B cell (primary cell): Measurements from ENCODE around the gene NEK6. TPM values are rescaled to one million over a fixed set of nuclear protein-coding genes. Genes with fewer than 3 reads are reported as not detected.

Experiments used
- ATAC-seq: fragments of 200-7000 bp; cut with Tn5 transposase; one replicate; pipeline ENCODE4 v1.10.0; 2021; ENCODE audit warnings: low read depth, mild to moderate bottlenecking, moderate number of reproducible peaks, moderate library complexity
- CTCF ChIA-PET: fragments of 350-600 bp; sonication (Branson Sonifier 250); formaldehyde crosslinking; loops from one replicate; lab custom pipeline; 2021; ENCODE audit warnings: antibody characterized with exemption, inconsistent platforms; lab: Charles Lee
- POLR2A ChIA-PET: fragments of 350-600 bp; sonication (Branson Sonifier 250); formaldehyde crosslinking; loops from one replicate; lab custom pipeline; 2021; ENCODE audit warnings: antibody characterized with exemption; lab: Charles Lee
- DNase-seq: peaks from one replicate; pipeline ENCODE4 v3.0.0; 2013
- H2AFZ ChIP-seq: 2 replicates; pipeline ENCODE4 v1.6.1; 2012; ENCODE audit warnings: mild to moderate bottlenecking, low read depth, low read length; ENCODE audit not compliant: insufficient read depth, poor library complexity, severe bottlenecking
- H3K27ac ChIP-seq, 2 donors: 1 replicate in 1 of 2; 2 replicates in 1 of 2; pipeline ENCODE4 v1.5.1; 2012 to 2013; ENCODE audit warnings: low read length in 2 of 2, mild to moderate bottlenecking in 2 of 2, moderate library complexity in 1 of 2
- H3K27me3 ChIP-seq, 4 experiments: fragments of 200-600 bp in 1 of 4; sonication (generic) in 1 of 4; replicated peaks in 1 of 4; 1 replicate in 2 of 4; 2 replicates in 2 of 4; pipeline versions ENCODE4 v1.6.1 to v1.7.0; 2013 to 2016; ENCODE audit warnings: low read length in 3 of 4, mild to moderate bottlenecking in 2 of 4, mixed read lengths in 1 of 4, moderate library complexity in 1 of 4; ENCODE audit not compliant: insufficient read depth in 4 of 4, control insufficient read depth in 3 of 4; ENCODE audit errors: control extremely low read depth in 1 of 4
- H3K36me3 ChIP-seq, 2 experiments: replicated peaks in 1 of 2; 1 replicate in 1 of 2; 2 replicates in 1 of 2; pipeline versions ENCODE4 v1.6.1 to v1.7.1; 2013; ENCODE audit warnings: low read length in 1 of 2; ENCODE audit not compliant: insufficient read depth in 2 of 2, control insufficient read depth in 1 of 2; ENCODE audit errors: control extremely low read depth in 1 of 2, extremely low read depth in 1 of 2
- H3K4me1 ChIP-seq, 2 donors: fragments of 200-600 bp in 1 of 2; sonication (generic) in 1 of 2; 1 replicate in 1 of 2; 2 replicates in 1 of 2; pipeline versions ENCODE4 v1.5.1 to v1.6.1; 2013 to 2017; ENCODE audit warnings: low read length in 2 of 2; ENCODE audit not compliant: control insufficient read depth in 2 of 2, insufficient read depth in 2 of 2
- H3K4me2 ChIP-seq: replicated peaks from 2 replicates; pipeline ENCODE3; 2012; ENCODE audit warnings: mild to moderate bottlenecking, low read depth, low read length; ENCODE audit not compliant: poor library complexity, severe bottlenecking
- H3K4me3 ChIP-seq, 5 experiments: fragments of 200-600 bp in 1 of 5; sonication (generic) in 1 of 5; 1 replicate in 3 of 5; 2 replicates in 2 of 5; pipeline versions ENCODE4 v1.5.1 to v1.7.0; 2011 to 2016; ENCODE audit warnings: low read length in 4 of 5, mild to moderate bottlenecking in 4 of 5, low read depth in 2 of 5, control low read depth in 1 of 5, moderate library complexity in 1 of 5; ENCODE audit not compliant: insufficient read depth in 1 of 5; ENCODE audit errors: control extremely low read depth in 1 of 5, extremely low read depth in 1 of 5
- H3K79me2 ChIP-seq: fragments of 200-600 bp; sonication (generic); one replicate; pipeline ENCODE4 v1.6.0; 2016; ENCODE audit warnings: low read length; ENCODE audit not compliant: control insufficient read depth, insufficient read depth
- H3K9ac ChIP-seq: fragments of 200-600 bp; sonication (generic); 2 replicates; pipeline ENCODE4 v1.6.1; 2017; ENCODE audit warnings: mild to moderate bottlenecking, low read length, moderate library complexity
- H3K9me3 ChIP-seq, 3 donors: one replicate each; pipeline versions ENCODE4 v1.6.1 to v1.7.1; 2013; ENCODE audit warnings: low read length in 2 of 3; ENCODE audit not compliant: control insufficient read depth in 2 of 3, insufficient read depth in 1 of 3; ENCODE audit errors: control extremely low read depth in 1 of 3
- H4K20me1 ChIP-seq: 2 replicates; pipeline ENCODE4 v1.6.0; 2012; ENCODE audit warnings: mild to moderate bottlenecking, low read length; ENCODE audit not compliant: insufficient read depth, control insufficient read depth, poor library complexity, severe bottlenecking
- H3K27ac Mint-ChIP-seq: one replicate; pipeline ENCODE4 v1.8.0; 2021; ENCODE audit warnings: mixed read lengths
- H3K27me3 Mint-ChIP-seq: one replicate; pipeline ENCODE4 v1.8.0; 2021; ENCODE audit warnings: mixed read lengths
- H3K4me1 Mint-ChIP-seq: one replicate; pipeline ENCODE4 v1.8.0; 2021; ENCODE audit warnings: mixed read lengths
- H3K4me3 Mint-ChIP-seq: one replicate; pipeline ENCODE4 v1.8.0; 2021; ENCODE audit warnings: mixed read lengths
- H3K9me3 Mint-ChIP-seq: one replicate; pipeline ENCODE4 v1.8.0; 2022; ENCODE audit warnings: mixed read lengths; ENCODE audit not compliant: insufficient read depth
- EZH2 ChIP-seq: IDR thresholded peaks from 2 replicates; pipeline ENCODE4 v1.6.1; 2012; ENCODE audit warnings: borderline replicate concordance, low read depth, mild to moderate bottlenecking, moderate library complexity, low read length; ENCODE audit not compliant: insufficient read depth, poor library complexity, severe bottlenecking
- WGBS: methylation state at CpG from one replicate; pipeline ENCODE4 v1.1.5; 2013; ENCODE audit warnings: missing lambda C conversion rate; ENCODE audit not compliant: insufficient coverage; 5-methylcytosine and 5-hydroxymethylcytosine counted together
- intact Hi-C: fragments of 100-400 bp; cut with micrococcal nuclease; formaldehyde crosslinking; loops from one replicate; pipeline ENCODE4 v1.10.0; 2022
- polyA plus RNA-seq: library from polyadenylated mRNA; depleted of rRNA; stranded (reverse); fragments of >200 nt; gene quantifications from 2 replicates; pipeline ENCODE4 v1.2.3, GENCODE V29; 2012
- total RNA-seq, 2 donors: library from RNA; stranded (reverse); fragments of 120-200 nt in 1 of 2; gene quantifications; 1 replicate in 1 of 2; 2 replicates in 1 of 2; pipeline versions ENCODE4 v1.2.3 to v1.2.4, GENCODE V29; 2013 to 2022
- TF ChIP-seq, protein P1 (sequence below): fragments of 200-600 bp; IDR thresholded peaks from one replicate; pipeline ENCODE4 v1.8.0; 2022; ENCODE audit warnings: antibody characterized with exemption, mild to moderate bottlenecking

The NEK6 gene
- total and polyA plus RNA-seq, 2 donors (not counting 1 experiment from before 2014, with no cell fraction given): 40.0 to 63.1 TPM

DNA sequence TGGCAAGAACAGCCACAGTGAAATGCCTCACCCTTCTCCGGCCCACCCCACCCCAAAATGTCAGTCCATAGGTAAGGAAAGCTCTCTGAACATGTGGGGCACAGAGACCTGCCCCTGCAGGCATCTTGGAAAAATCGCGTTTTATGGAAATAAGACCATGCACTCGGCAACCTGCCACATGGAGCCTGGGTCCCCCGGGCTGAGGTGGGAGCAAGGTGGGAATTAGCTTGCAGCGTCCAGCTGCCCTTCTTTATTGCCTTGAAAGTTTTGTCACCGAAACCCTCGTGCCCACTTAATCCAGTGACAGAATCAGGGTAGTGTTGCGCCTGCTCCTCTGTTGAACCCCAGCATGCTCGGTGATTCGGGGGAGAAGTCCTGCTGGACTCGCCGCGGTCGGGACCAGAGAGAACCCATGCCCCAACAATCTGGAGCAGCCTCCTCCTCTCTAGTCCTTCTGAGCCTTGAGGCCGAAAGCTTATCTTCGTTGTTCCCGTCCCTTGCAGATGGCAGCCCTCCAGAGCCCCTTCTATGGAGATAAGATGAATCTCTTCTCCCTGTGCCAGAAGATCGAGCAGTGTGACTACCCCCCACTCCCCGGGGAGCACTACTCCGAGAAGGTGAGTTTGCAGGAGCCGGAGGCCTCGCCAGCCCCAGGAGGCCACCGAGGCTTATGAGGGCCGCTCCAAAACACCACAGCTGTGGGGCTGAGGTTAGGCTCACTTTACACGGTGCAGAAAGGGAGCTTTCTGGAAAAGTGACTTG lies 89.6 kb downstream of the NEK6 start:
- H3K36me3 ChIP-seq: peaks cover 0 to 90% of the 10 kb centered on the region in 2 experiments
- no peaks in the 10 kb centered on the region for H3K9me3 ChIP-seq
- TF ChIP-seq, protein P1, sequence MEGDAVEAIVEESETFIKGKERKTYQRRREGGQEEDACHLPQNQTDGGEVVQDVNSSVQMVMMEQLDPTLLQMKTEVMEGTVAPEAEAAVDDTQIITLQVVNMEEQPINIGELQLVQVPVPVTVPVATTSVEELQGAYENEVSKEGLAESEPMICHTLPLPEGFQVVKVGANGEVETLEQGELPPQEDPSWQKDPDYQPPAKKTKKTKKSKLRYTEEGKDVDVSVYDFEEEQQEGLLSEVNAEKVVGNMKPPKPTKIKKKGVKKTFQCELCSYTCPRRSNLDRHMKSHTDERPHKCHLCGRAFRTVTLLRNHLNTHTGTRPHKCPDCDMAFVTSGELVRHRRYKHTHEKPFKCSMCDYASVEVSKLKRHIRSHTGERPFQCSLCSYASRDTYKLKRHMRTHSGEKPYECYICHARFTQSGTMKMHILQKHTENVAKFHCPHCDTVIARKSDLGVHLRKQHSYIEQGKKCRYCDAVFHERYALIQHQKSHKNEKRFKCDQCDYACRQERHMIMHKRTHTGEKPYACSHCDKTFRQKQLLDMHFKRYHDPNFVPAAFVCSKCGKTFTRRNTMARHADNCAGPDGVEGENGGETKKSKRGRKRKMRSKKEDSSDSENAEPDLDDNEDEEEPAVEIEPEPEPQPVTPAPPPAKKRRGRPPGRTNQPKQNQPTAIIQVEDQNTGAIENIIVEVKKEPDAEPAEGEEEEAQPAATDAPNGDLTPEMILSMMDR: no peak
- TF ChIP-seq EZH2: no peak
- intact Hi-C loops: no loop called here
- POLR2A ChIA-PET: no interaction called here
- no peaks in the 10 kb centered on the region for H3K27me3 ChIP-seq
- ATAC-seq: no peak
- CTCF ChIA-PET: interaction anchor here (1.4 kb wide), 1 partner anchor 221 kb away, joined by 5 read pairs; no protein-coding TSS in a partner anchor
- no peaks in the 10 kb centered on the region for H4K20me1 ChIP-seq
- 94% methylated on average over 25 of the region's 26 CpGs for WGBS
- Mint-ChIP-seq H3K27me3 (no peaks in the 10 kb centered on the region), H3K4me3 (no peak overlapping the region), H3K27ac (peak overlapping the region; percentile 26), H3K9me3 (no peaks in the 10 kb centered on the region), H3K4me1 (no peaks in the 10 kb centered on the region)
- H3K4me1 ChIP-seq: no peaks in the 10 kb centered on the region
- H3K9ac ChIP-seq: no peak overlapping the region
- H3K4me2 ChIP-seq: no peak overlapping the region
- no peak overlapping the region for H2AFZ ChIP-seq
- no peak overlapping the region for H3K27ac ChIP-seq
- no peak overlapping the region for H3K4me3 ChIP-seq
- DNase-seq: no peak
- H3K79me2 ChIP-seq: no peaks in the 10 kb centered on the region

DNA sequence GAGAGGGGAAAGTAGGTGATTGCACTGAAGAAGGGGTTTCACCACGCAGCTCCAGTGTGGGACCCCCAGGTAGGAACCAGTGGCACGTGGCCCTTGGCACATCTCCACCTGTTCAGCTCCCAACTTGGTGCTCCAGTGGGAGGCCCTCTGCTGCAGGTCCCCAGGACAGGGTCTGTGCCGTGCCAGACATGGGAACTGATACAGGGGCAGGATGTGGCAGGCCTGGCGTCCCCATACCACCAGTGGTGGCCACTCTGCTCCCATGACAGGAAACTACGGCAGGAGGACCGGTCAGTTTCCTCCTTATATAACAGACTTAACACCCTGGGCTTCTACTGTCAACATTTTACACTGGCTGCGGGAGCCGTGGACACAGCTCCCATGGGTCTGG lies 90.2 kb downstream of the NEK6 start:
- Histone ChIP-seq H3K27ac (no peak overlapping the region), H3K4me2 (no peak overlapping the region), H3K36me3 (peaks cover 0 to 91% of the 10 kb centered on the region in 2 experiments), H3K9ac (no peak overlapping the region), H3K9me3 (no peaks in the 10 kb centered on the region), H3K27me3 (no peaks in the 10 kb centered on the region), H4K20me1 (no peaks in the 10 kb centered on the region), H3K4me3 (no peak overlapping the region), H2AFZ (no peak overlapping the region), H3K79me2 (no peaks in the 10 kb centered on the region), H3K4me1 (no peaks in the 10 kb centered on the region)
- Mint-ChIP-seq H3K4me1 (no peaks in the 10 kb centered on the region), H3K27ac (peak overlapping the region; percentile 26), H3K27me3 (no peaks in the 10 kb centered on the region), H3K4me3 (no peak overlapping the region), H3K9me3 (no peaks in the 10 kb centered on the region)
- TF ChIP-seq, protein P1: no peak
- no peak for DNase-seq
- 92% methylated on average over 6 of the region's 8 CpGs for WGBS
- ChIA-PET CTCF (no interaction called here), POLR2A (no interaction called here)
- ATAC-seq: no peak
- intact Hi-C loops: no loop called here
